Glutamatergic neuron (in vitro differentiated cells): ENCODE results near the gene NHEJ1. TPM values are rescaled to one million over a fixed set of nuclear protein-coding genes. Genes with fewer than 3 reads are reported as not detected.

Experiments
- DNase-seq: peaks from one replicate; pipeline ENCODE4 v3.0.0; 2022
- H3K27ac Mint-ChIP-seq: one replicate; pipeline ENCODE4 v1.8.0; 2020; ENCODE audit warnings: mild to moderate bottlenecking, mixed read lengths, inconsistent platforms; ENCODE audit not compliant: unreplicated experiment
- H3K27me3 Mint-ChIP-seq: one replicate; pipeline ENCODE4 v1.8.0; 2020; ENCODE audit warnings: mild to moderate bottlenecking, moderate library complexity, mixed read lengths, inconsistent platforms; ENCODE audit not compliant: unreplicated experiment
- H3K36me3 Mint-ChIP-seq: one replicate; pipeline ENCODE4 v1.8.0; 2020; ENCODE audit warnings: mild to moderate bottlenecking, mixed read lengths, inconsistent platforms; ENCODE audit not compliant: unreplicated experiment
- H3K4me1 Mint-ChIP-seq: one replicate; pipeline ENCODE4 v1.8.0; 2020; ENCODE audit warnings: mild to moderate bottlenecking, low read depth, mixed read lengths, inconsistent platforms; ENCODE audit not compliant: unreplicated experiment
- H3K4me3 Mint-ChIP-seq: one replicate; pipeline ENCODE4 v1.8.0; 2020; ENCODE audit warnings: mild to moderate bottlenecking, mixed read lengths, inconsistent platforms; ENCODE audit not compliant: unreplicated experiment
- H3K9me3 Mint-ChIP-seq: one replicate; pipeline ENCODE4 v1.8.0; 2020; ENCODE audit warnings: mild to moderate bottlenecking, moderate library complexity, mixed read lengths, inconsistent platforms; ENCODE audit not compliant: unreplicated experiment
- CTCF ChIP-seq: fragments of 200-600 bp; sonication (generic); IDR thresholded peaks from one replicate; pipeline ENCODE4 v1.5.0; 2021; ENCODE audit not compliant: partially characterized antibody, unreplicated experiment
- total RNA-seq: library from RNA; stranded (reverse); fragmentation: NEBNext Ultra II Directional; extraction: Animal tissue kit (Norgen Biotek cat#: 25700); gene quantifications from one replicate; pipeline ENCODE4 v1.2.1, GENCODE V29; 2021; ENCODE audit not compliant: unreplicated experiment

Gene NHEJ1
- total RNA-seq, 1 donor from 2014 or later: 24.8 TPM

GRCh38 chr2:219168526-219168925 is 7.9 kb upstream of the NHEJ1 start:
- no peak for DNase-seq
- TF ChIP-seq CTCF: no peak
- no peak overlapping the region for H3K27ac Mint-ChIP-seq
- H3K4me3 Mint-ChIP-seq: no peak overlapping the region
- H3K27me3 Mint-ChIP-seq: peaks cover 8% of the 10 kb centered on the region
- H3K36me3 Mint-ChIP-seq: no peaks in the 10 kb centered on the region
- peaks cover 5% of the 10 kb centered on the region for H3K9me3 Mint-ChIP-seq
- H3K4me1 Mint-ChIP-seq: no peaks in the 10 kb centered on the region

DNA sequence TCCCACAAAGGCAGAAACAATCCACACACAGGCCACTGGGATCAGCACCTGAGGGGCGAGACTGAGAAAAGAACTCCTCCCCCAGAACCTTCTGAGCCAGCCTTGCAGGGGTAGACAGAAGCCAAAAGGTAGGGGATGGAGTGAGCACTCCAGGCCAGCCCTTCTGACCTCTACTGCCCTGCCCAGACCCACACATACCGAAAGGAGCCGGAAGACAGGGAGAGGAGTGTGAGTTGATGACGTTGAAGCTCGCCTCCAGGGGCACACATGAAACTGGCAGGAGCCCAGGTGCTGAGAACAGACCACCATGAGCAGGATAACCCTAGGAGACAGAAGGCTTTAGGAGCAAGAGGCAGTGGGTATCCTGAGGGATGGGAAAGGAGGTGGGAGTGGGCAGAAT is 7.4 kb upstream of the NHEJ1 start:
- TF ChIP-seq CTCF: no peak
- DNase-seq: no peak
- H3K9me3 Mint-ChIP-seq: peaks cover 5% of the 10 kb centered on the region
- no peak overlapping the region for H3K27ac Mint-ChIP-seq
- no peaks in the 10 kb centered on the region for H3K36me3 Mint-ChIP-seq
- H3K27me3 Mint-ChIP-seq: peaks cover 8% of the 10 kb centered on the region
- H3K4me3 Mint-ChIP-seq: no peak overlapping the region
- no peaks in the 10 kb centered on the region for H3K4me1 Mint-ChIP-seq

DNA sequence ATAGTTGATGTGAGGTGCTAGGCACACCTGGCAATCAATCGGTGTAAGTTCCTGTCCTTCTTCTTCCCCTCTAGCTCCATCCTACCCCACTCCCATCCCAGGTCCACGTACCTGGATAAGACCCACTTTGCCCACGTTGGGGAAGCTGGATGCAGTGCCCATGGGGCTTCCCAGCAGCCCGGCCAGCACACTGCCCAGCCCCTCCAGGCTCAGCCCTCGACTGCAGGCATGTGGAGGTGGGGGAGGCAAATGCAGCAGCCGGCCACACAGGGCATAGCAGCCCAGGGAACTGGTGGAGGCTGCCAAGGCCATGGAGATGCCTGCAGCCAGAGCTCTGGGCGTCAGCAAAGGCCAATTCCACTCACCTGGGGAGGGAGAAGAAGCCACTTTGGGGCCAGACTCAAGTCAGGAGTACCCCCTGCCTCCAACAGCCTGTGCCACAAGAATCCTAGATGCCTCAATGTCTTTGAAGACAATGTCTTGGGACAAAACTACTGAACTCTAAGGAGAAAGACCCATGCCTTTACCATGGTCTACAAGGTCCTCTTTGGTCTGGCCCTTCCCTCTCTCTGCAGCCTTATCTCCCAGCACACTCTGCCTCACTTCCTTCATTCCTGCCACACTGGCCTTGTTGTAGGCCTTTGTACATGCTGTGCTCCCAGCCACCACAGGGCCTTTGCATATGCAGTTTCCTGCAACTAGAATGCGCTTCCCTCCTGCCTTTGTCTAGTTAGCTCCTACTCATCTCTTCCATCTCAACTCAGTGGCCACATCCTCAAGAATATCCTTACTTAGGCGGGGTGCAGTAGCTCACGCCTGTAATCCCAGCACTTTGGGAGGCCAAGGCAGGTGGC is 4.7 kb upstream of the NHEJ1 start:
- H3K27ac Mint-ChIP-seq: no peak overlapping the region
- no peaks in the 10 kb centered on the region for H3K4me1 Mint-ChIP-seq
- peaks cover 7% of the 10 kb centered on the region for H3K27me3 Mint-ChIP-seq
- no peak overlapping the region for H3K4me3 Mint-ChIP-seq
- DNase-seq: no peak
- H3K9me3 Mint-ChIP-seq: peaks cover 5% of the 10 kb centered on the region
- no peak for TF ChIP-seq CTCF
- no peaks in the 10 kb centered on the region for H3K36me3 Mint-ChIP-seq

GRCh38 chr2:219163156-219163555 is 2.5 kb upstream of the NHEJ1 start:
- Mint-ChIP-seq H3K9me3 (peaks cover 7% of the 10 kb centered on the region), H3K27me3 (peaks cover 12% of the 10 kb centered on the region), H3K36me3 (no peaks in the 10 kb centered on the region), H3K27ac (no peak overlapping the region), H3K4me1 (peaks cover 5% of the 10 kb centered on the region), H3K4me3 (no peak overlapping the region)
- no peak for TF ChIP-seq CTCF
- DNase-seq: no peak

DNA sequence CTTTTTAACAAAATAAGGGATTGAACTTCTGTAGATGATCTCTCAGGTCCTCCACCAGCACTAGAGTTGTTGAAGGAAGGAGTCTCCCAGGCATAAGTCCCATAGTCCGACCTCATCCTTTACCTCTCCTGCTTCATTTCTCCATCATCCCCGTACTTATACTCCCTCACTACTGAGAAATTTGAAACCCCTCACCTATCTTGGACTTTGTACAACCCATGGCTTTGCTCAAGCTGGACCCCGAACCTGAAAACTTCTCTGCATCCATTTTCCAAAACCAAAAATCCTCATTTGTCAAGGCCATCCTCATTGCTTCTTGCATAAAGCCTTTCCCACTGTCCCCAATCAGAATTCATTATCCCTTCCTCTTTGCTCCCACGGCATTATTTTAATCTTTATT is 482 bp upstream of the NHEJ1 start:
- no peaks in the 10 kb centered on the region for H3K36me3 Mint-ChIP-seq
- no peak for TF ChIP-seq CTCF
- peak overlapping the region; percentile 90 for H3K27ac Mint-ChIP-seq
- peaks cover 5% of the 10 kb centered on the region for H3K9me3 Mint-ChIP-seq
- H3K4me1 Mint-ChIP-seq: peaks cover 8% of the 10 kb centered on the region
- peak overlapping the region; percentile 81 for H3K4me3 Mint-ChIP-seq
- DNase-seq: no peak
- H3K27me3 Mint-ChIP-seq: peaks cover 11% of the 10 kb centered on the region
